ENCODE measurements around the gene ZNF398.

The ZNF398 gene

DNA sequence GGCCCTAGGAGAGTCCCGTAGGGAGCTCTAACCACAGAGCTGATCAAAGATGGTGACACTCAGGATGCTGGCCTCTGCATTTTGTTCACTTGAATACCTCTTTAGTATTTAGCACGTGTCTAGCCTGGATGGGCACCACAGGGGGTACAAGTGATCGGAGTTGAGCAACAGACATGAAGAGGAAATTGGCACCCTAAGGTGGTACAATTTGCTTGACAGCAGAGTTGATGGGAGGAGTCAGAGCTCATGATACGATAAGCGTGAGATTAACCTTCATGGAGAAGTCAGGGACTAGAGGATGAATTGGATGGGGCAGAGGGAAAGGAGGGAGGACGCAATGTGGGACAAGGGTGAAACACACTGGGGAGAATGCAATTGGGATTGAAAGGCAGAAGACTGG is 82.3 kb downstream of the ZNF398 start:
- no peak for DNase-seq

DNA sequence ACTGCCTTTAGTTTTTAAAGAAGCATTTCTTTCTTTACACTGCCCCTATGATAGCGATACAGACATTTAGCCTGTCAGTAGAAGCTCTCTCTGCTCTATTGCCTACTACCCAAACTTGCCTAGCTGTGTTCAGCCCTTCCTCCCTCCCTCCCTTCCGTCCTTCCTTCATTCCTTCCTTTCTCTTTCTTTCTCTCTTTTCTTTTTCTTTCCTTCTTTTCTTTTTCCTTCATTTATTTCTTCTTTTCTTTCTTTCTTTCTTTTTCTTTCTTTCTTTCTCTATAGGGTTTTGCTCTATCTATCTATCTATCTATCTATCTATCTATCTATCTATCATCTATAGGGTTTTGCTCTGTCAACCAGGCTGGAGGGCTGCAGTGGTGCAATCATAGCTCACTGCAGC is 85.1 kb downstream of the ZNF398 start:
- no peak for DNase-seq

Measured in stimulated activated CD4-positive, alpha-beta T cell treated with anti-CD3 and anti-CD28 coated beads, Interleukin-2, amount 100 ng/mL, for 48 hours (primary cell).